HG03520 (cell line): Measurements from ENCODE around the gene RBM11.
A peak's percentile ranks its signal among the peaks of the same experiment; 100 is the strongest.
"Not testable (repeated sequence)": the region's sequence is repeated elsewhere in the genome, so short reads cannot be mapped to it uniquely, and the experiment has no call there.

Source experiments
- ATAC-seq: cut with Tn5 transposase; IDR thresholded peaks from one replicate; pipeline ENCODE4 v1.9.1; 2021; ENCODE audit warnings: mild to moderate bottlenecking, moderate library complexity; ENCODE audit not compliant: unreplicated experiment

Gene RBM11, protein sequence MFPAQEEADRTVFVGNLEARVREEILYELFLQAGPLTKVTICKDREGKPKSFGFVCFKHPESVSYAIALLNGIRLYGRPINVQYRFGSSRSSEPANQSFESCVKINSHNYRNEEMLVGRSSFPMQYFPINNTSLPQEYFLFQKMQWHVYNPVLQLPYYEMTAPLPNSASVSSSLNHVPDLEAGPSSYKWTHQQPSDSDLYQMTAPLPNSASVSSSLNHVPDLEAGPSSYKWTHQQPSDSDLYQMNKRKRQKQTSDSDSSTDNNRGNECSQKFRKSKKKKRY

DNA sequence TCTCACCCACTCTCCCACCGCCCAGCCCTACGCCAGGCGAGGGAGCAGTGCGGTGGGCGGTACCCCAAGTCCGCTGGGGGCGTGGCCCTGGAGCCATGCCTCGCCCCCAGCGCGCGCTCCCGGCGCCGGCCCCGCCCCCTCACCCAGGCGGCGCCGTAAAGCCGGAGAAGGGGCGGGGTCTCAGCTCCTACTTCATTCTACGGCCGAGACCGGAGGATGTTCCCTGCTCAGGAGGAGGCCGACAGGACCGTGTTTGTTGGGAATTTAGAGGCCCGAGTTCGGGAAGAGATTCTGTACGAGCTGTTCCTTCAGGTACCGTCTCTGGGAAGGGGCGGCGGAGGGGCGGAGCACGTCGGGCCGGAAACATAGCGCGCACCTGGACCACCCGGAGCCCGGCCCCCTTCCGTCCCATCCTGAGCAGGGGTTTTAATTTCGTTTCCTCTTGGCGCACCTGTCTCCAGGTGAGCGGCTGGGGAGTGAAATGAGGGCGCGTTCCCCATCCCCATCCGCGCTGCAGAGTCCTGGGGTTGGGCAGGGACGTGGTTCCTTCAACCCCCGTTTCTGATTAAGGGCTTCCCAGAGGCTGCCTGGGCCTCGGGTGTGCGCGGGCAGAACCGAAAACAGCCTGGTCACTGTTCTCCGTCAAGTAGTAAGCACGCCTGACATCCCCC is at the start of gene RBM11:
TSS of gene RBM11 (plus strand) at position 187 of the 671 bp plus-strand sequence. CDS start at position 217, 30 bp downstream.
- ATAC-seq = peak; percentile 96

DNA sequence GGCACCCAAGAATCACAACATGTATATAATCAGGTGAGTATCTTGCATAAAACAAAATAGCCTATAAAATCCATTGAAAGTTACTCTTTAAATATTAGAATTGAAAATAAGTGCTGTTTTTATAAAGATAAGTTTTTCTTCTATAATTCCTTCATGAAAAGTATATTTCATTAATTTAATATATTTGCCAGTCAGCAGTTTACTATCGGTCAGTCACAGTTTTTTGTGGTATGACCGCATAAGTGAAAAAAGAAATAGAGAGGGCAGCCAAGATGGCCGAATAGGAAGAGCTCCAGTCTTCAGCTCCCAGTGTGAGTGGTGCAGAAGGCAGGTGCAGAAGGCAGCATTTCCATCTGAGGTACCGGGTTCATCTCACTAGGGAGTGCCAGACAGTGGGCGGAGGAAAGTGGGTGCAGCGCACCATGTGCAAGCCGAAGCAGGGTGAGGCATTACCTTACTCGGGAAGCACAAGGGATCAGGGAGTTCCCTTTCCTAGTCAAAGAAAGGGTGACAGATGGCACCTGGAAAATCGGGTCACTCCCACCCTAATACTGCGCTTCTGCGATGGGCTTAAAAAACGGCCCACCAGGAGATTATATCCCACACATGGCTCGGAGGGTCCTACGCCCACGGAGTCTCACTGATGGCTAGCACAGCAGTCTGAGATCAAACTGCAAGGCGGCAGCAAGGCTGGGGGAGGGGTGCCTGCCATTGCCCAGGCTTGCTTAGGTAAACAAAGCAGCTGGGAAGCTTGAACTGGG is 49.3 kb upstream of the RBM11 start:
- ATAC-seq = not testable (repeated sequence)

DNA sequence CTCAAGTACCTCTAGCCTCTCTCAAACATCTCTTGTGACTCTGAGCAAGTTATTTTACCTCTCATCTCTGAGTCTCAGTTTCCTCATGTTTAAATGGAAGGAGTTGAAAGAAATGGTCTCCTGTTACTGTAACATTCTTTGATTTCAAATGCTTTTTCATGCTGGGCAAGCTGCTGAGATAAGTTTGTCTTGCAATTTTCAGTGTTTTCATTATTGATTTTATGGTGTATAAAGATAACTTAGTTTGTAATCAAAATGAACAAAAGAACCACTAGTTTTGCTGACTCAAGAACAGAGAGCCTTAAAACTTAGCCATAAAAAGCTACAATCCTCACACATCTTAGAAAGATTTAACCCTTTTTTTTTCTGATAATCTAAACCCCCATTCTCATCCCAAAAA is 9.7 kb upstream of the RBM11 start:
- ATAC-seq = no peak

DNA sequence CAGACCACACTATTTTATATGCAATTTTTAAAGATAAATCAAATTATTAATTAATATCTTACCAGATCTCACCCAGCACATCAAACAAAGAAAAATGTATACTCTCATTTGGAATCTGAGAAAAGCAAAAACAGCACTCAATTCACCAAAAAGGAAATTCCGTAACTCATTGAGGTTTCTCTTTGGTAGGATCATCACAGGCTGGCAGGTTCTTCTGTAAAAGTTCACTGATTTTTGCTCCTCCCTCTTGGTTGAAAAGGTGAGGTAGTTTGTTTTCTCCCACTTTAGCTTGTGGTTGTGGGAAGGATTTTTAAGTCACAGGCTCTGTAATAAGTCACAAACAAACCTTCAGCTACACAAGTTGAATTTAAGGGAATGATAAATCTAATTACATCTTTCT is 5.2 kb upstream of the RBM11 start, which contains the start of gene LIPI:
TSS of gene LIPI (minus strand) at position 218 of the 400 bp plus-strand sequence. CDS start at position 108, 110 bp downstream.
- ATAC-seq = no peak

DNA sequence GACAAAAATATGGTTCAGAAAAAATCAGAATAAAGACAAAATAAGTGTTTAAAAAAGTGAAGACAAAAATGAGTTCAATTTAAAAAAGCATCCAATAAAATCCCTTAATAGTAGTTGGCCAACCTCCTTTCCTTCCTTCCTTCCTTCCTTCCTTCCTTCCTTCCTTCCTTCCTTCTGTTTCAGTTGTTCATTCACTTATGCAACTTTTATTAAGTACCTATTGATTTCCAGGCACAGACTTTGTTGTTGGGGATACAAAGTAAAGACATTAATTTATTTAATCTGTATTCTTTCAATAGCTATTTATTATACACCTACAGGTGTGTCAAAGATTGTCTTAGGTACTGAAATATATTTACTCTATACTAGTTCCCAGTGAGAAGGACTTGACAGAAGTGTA is 2.8 kb upstream of the RBM11 start:
- ATAC-seq = no peak

DNA sequence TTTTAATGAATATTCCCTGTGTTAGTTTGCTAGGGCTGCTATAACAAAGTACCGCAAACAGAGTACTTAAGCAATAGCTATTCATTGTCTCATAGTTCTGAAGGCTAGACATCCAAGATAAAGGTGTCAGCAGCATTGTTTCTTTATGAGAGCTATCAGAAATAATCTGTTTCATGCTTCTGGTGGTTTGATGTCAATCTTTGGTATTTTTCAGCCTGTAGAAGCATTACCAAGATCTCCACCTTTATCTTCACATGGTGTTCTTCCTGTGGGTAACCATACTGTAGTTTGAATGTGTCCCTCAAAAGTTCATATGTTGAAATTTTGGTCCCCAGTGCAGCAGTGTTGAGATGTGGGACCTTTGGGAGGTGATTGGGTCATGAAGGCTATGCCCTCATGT is 7.4 kb downstream of the RBM11 start:
- ATAC-seq = no peak

DNA sequence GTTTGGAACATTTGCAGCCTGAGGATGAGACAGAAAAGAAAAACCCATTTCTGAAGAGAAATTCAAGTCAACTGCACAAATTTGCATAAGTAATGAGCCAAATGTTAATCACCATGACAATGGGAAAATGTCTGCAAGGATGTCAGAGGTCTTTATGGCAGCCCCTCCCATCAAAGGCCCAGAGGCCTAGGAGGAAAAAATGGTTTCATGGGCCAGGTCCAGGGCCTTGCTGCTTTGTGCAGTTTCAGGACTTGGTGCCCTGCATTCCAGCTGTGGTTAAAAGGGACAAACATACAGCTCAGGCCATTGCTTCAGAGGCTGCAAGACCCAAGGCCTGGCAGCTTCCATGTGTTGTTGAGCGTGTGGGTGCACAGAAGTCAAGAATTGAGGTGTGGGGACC is 13.4 kb downstream of the RBM11 start:
- ATAC-seq = no peak

DNA sequence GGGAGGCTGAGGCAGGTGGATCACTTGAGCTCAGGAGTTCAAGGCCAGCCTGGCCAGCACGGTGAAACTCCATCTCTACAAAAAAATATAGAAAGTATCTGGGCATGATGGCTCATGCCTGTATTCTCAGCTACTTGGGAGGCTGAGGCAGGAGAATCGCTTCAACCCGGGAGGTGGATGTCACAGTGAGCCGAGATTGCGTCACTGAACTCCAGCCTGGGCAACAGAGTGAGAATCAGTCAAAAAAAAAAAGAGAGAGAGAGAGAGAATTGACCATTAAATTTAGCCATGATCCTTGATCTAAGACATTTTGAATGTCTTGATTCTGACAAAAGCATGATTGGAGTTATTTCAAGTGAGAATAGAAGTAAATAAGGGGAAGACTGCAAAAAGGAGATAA is 19.1 kb downstream of the RBM11 start:
- ATAC-seq = no peak

DNA sequence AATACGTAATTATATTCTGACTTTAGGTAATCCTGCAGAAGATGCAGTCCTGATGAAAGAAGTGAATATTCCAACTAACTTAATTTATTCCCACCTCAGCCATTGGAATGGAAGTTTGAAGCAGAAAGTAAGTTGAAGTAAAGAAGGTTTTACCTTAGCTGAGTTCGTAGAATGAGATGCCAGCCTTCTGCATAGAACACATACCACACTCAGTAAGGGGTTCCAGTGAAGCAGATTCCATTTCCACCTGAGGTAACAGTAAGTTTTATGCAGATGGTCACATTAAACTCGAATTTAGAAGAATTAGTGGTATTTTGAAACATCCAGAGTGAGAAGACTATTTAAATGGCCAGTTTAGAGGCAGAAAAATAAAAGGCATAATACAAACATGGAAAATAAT is 20.2 kb downstream of the RBM11 start:
- ATAC-seq = no peak

DNA sequence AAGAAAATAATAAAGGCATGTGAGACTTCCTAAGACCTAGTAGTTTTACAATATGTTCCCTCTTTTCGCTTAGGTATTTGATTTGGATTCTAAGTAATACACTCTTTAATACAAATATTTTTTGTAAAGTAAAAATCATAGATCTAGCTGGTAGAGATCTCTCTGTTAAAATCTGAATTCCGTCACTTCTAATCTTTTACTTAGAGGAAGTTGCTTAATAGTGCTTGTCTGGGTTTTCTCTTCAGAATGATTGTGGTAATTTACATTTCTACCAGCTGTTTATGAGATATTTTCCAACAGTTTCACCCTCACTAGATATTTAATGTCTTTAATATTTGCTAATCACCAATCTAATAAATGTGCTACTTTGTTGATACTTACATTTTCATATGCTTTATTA is 23.3 kb downstream of the RBM11 start:
- no peak for ATAC-seq

DNA sequence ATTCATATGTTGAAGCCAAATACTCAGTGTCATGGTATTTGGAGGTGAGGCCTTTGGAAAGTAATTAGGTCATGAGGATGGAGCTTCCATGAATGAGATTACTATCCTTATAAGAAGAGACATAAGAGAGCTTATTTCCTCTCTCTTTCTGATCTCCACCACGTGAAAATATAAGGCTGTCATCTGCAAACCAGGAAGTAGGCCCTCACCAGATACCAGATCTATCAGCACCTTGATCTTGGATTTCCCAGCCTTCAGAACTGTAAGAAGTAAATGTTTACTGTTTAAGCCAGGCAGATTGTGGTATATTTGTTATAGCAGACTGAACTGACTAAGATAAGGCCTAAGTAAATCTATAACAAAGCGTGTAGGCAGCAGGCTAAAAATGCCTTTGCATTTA is 25.3 kb downstream of the RBM11 start:
- no peak for ATAC-seq

DNA sequence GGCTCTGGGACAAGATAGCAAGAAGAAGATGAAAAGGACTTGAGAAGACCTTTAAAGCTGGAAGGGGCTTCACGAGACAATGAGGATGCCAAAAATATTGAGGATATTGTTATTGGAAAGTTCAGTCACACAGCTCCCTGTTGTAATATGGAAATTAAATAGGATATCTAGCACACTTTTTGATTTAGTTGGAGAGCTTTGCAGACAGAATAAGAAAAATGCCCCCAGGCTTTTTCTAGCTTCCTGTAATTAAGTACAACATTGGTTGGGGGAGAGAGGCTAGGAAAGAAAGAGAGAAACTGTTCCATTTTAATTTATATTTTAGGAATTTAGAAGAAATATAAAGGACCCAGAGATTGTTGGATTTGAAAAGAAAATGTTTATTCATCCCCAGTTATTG is 27.5 kb downstream of the RBM11 start:
- ATAC-seq = no peak

DNA sequence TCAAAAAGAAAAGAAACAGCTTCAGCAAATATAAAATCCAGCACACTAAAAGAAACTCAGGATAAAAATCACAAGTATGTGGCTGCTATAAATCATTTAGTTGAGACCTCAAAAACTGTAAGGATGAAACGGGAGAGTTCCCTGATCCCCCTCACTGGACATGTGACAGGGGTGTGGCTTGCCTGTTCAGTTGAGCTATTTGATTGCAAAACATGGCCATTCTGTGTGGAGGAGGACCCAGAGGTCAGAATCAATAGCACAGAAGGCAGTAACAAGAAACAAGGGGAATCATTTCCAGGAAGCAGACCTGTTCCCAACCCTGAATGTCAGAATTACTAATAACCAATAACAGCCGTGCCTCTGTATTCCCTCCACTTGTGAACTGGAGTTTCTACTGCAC is 27.9 kb downstream of the RBM11 start:
- no peak for ATAC-seq

DNA sequence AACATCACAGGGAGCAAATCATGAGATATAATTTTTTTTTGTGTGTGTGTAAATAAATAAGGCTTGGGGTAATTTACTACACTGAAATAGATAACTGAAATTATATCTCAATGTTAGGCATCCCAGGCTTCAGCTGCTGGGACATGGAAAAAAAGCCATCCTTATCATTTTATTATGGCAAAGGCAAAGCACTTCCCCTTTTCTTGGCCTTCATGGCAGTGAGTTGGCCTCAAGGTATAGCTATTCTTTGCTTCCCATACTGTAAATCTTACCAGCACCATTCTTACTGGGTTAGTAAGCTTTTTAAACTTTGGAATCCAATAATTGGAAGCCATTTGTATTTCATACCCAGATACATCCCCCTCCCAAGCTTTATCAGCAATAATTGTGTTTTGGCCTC is 29.0 kb downstream of the RBM11 start:
- ATAC-seq = no peak

DNA sequence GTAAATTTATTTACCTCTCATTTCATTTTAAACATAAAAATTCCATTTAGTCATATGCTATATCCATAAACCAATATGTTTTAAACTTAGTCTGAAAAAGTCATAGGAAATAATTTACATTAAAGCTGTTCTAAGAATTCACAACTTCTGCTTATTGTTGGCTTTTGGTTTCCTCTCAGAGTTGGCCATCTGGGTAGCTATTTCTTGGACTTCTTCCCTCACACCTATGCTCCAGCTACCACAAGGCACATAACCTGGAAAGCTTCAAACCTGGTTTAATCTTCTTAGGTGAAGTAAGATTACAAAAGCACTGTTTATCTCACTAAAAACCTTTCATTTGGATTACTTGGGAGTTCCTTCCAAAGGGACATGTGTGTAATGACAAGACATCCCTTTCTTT is 29.8 kb downstream of the RBM11 start:
- no peak for ATAC-seq

DNA sequence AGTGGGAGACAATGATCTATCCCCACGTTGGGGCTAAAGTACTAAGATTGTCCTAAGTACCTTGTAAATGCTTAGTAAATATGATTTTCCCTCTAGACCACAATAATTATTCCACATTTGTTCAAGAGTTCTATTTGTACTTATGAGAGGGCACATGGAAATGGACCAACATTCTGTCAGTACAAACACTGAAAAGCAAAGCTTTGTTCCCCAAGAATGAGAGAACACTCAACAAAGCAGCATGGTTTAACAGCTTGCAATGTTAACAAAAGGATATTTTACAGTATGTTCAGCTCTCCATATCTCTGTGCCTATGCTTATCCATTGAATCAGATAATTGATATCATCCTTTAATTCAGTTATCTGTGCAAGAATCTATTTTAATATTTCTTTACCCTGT is 35.4 kb downstream of the RBM11 start:
- no peak for ATAC-seq

DNA sequence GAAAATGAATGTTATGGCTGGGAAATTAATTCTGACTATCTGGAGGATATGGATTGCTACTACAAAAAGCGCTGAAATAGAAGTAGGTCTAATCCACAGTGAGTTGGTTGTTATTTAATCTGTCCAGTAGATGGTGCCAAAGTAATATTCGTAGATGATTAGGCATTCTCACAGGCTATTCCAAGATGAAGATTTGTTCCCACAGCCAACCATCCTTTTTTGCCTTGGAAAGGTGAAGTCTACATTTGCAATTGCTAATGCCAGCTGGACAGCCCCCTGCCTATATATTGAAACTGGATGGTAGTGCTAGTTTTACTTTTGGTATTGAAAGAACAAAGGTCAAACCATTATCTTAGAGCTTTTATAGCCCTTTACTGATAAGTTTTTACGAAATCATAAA is 43.8 kb downstream of the RBM11 start:
- no peak for ATAC-seq

DNA sequence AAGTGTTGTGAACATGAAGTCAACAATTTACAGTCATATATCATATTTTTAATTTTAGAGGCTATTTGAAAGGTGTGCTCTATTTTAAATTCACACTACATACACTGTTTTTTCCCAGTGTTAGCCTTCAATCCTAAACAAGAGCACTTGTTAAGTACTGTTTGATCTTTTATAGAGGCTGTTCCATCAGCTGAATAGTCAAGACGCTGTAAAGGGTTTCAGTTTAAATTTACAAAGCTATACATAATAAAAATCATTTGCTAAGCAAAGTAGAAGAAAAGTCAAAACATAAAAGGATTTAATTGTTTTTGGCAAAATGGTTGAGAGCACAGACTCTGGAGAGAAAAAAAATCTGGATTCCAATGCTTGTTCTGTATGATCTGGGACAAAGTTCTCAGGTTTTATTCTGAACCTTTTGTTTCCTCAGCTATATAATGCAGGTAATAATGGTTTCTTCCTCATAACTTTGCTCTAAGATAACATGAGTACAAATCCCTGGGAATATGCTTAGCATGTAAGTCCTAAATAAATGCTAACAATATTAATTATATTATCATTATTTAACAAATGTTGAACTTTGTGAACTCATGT is 44.3 kb downstream of the RBM11 start:
- ATAC-seq = no peak

DNA sequence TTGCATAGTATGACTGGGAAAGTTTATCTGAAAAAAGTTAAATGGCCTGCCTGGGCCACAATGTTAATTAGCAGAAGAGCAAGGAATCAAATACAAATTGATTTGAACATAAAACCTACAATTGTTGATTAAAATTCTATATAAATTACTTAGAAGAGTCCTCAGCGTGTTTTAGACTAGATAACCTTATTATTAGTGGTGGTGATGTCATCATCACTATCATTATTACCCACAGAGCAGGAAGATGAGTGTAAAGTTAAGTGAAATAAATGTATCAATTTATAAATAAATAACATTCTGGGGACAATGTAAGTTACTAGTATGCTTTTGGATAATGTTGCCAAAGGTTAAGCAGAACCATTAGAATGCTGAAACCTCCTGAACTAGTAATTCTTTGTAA is 46.1 kb downstream of the RBM11 start:
- ATAC-seq = no peak

DNA sequence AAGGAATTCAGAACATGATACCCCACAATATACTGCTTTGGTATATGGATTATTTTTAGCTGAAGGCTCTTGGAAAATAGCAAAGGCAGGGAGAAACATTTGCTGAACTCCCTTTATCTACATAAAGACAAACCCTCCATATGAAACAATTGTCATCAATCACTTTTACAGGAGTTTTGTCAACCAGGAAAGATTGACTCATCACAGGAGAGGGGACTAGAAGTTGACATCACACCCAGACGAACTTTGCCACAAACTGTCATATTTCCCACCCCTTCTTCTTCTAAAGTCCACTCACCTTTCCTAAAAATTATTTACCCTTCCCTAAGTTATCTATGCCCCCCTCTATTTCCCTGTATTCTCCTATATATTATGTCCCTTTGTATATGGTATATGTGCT is 47.9 kb downstream of the RBM11 start:
- no peak for ATAC-seq

DNA sequence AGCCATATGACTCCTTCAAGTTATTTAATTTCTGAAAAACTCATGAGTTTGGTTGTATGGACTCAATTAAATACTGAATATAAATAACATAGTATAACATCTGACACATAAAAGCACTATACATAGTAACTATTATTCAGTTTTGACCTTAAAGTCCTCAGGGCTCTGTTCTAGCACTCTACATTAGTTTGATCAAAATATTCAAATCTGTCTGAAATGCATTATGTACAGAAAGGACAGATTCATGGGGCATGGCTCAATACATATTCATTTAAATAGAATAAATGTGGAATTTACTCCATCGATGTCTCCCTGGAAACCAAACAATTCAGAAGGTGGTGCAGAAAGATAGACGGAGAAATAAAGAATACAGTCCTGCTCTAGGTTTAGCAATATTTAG is 49.1 kb downstream of the RBM11 start:
- no peak for ATAC-seq

DNA sequence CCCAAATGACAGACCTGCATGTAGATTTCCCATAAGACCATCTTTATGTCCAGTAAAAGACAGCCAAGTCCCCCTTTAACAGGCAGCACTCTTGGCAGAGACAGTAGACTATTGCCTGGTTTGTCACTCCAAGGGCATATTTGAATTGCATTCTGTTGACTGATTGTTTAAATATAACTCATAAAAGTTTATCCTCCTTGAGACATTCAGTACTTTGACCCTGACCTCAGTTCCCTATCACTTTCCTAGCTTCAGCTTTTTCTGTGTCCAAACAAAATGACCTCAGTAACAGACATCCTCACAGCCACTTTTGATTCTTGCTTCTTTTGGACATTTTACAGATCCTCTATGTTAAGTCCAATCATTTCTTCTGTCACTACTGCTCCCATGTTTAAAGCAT is 51.1 kb downstream of the RBM11 start:
- no peak for ATAC-seq
